ES-I3 (cell line): Measurements from ENCODE around the gene TSHZ1.

ENCODE experiments used
- H3K36me3 ChIP-seq: 2 replicates; pipeline ENCODE4 v1.6.1; 2013; ENCODE audit warnings: mild to moderate bottlenecking, low read length, control low read depth, moderate library complexity; ENCODE audit not compliant: insufficient read depth
- H3K4me1 ChIP-seq: 2 replicates; pipeline ENCODE4 v1.6.1; 2013; ENCODE audit warnings: mild to moderate bottlenecking, control low read depth, low read length; ENCODE audit not compliant: insufficient read depth
- H3K9ac ChIP-seq: 2 replicates; pipeline ENCODE4 v1.6.1; 2013; ENCODE audit warnings: low read depth, mild to moderate bottlenecking, low read length, moderate library complexity
- H3K9me3 ChIP-seq: 2 replicates; pipeline ENCODE4 v1.6.1; 2013; ENCODE audit warnings: mild to moderate bottlenecking, low read length, moderate library complexity; ENCODE audit not compliant: control insufficient read depth, insufficient read depth

TSHZ1 gene

DNA sequence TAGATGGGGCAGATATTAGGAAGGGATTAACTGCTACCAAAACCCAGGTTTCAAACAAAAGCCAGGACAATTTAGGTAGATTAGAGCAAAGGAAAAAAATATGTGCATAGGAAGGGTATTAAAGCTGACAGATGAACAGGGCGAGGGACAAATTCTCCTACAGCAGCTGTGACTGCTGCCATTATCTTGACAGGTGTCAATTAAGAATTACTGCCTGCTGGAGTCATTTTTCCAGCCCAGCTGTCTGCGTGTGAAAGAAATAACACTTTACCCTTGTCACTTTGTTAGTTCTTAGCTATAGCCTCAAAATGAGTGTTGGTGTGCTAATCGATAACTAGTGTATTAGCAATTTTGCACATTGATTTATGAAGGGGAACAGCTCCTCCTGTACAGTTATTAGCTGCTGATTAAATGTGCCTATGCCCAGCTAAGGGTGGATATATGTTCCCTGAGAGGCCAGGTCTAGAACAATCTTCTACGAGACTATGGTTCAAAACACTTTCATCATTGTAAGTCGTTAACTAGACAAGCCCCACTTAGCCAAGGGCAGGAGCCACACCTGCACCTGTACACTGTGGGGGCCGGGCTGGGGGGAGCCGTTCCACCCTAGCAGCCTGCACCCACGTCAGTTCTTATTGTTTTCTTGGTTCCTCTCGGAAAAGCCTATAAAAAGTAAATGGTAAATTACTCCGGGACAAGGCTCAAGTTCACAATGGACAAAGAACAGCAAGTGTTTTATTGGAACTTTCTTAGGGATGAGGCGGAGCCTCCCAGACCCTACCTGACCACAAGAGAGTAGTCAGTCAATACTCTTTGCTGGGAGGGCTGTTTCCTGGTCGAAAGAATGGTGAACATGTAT, 7.7 kb downstream of the TSHZ1 start:
- no peak overlapping the region for H3K9ac ChIP-seq
- no peaks in the 10 kb centered on the region for H3K9me3 ChIP-seq
- no peaks in the 10 kb centered on the region for H3K36me3 ChIP-seq
- H3K4me1 ChIP-seq: peaks cover 6% of the 10 kb centered on the region; the same call in 1 of the 2 replicates

DNA sequence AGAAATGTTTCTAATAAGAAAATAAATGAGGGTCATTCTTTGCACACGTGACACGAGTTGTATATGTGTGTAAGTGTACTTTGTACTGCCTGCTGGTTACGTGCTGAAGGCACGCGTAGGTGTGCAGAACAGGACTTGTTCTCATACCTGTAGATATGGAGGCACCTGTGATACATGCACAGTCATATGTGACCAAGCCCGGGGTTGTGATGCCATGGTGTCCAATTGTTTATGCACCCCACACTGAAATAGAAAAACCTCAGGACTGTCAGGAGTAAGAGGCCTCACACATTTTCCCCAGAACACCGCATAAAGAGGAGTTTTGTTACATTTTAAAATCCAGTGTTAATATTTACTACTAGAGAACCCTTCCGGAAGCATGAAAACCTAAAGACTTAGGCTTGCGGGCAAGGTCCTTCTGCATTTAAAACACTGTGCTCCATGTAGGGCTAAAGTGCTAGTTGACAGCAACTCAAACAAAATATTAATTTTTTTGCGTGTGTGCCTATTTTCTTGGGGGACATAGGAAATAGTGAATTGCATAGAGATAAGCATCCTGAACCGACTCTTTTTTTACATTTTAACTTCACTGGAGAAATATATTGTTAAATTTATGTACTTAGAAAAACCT, 9.3 kb downstream of the TSHZ1 start:
- Histone ChIP-seq H3K36me3 (no peaks in the 10 kb centered on the region), H3K9ac (no peak overlapping the region), H3K4me1 (peaks cover 6% of the 10 kb centered on the region; the same call in 1 of the 2 replicates), H3K9me3 (no peaks in the 10 kb centered on the region)

DNA sequence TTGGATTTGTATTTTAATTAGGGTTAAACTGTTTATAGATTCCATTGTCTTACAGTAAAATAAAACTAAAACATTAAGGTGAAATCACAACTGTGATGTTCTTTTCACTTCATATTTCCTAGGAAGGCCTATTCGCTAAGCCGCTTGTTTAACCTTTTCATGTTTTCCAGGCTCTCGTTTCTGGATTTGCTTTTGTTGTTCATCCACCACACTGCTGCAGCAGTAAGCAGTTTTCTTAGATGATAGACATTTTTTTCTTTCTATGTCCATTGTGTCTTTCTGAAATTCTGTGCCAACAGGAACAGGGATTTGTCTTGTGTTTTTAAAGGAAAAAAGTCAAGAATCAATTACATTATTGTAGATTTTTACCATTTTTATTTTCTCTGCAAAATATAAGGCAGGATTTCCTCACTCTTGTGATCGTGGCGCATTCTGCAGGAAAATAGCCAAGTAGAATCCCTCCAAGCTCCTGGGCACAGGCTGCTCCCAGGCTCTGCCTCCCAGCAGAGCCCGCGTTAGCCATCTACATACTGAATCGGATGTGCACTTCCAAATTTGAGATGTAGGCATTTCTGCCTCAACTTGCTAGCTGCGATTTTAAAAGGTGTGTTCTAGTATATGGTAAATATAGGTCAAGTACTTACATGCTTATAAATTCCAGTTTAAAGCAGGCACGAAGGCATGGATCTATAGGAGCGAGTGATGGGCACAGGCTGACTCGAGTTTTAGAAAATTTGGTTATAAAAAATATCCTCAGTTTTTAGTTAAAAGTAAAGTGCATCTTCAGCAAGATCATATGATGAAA, 10.2 kb downstream of the TSHZ1 start:
- no peaks in the 10 kb centered on the region for H3K36me3 ChIP-seq
- H3K9ac ChIP-seq: no peak overlapping the region
- no peaks in the 10 kb centered on the region for H3K9me3 ChIP-seq
- H3K4me1 ChIP-seq: peaks cover 6% of the 10 kb centered on the region; the same call in 1 of the 2 replicates

DNA sequence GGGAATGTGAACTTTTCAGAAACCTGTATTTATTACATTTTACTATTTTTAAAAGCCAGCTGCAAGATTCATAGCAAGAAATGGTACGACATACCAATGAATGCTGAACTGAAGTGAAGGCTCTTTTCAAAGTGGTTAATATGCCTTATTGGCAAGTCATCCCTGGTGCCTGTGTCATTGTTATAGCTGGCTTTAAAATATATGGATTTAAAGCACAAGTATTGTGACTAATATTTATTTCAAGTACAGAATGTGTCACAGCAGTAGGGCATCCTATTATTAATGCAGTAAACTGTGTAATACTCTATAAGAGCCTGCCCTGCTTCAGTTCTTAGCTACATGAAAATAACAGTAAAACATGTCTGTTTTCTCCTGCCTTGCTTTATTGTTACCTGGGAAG, 10.8 kb downstream of the TSHZ1 start:
- no peaks in the 10 kb centered on the region for H3K9me3 ChIP-seq
- no peaks in the 10 kb centered on the region for H3K36me3 ChIP-seq
- peaks cover 2% of the 10 kb centered on the region; the same call in 1 of the 2 replicates for H3K4me1 ChIP-seq
- no peak overlapping the region for H3K9ac ChIP-seq

DNA sequence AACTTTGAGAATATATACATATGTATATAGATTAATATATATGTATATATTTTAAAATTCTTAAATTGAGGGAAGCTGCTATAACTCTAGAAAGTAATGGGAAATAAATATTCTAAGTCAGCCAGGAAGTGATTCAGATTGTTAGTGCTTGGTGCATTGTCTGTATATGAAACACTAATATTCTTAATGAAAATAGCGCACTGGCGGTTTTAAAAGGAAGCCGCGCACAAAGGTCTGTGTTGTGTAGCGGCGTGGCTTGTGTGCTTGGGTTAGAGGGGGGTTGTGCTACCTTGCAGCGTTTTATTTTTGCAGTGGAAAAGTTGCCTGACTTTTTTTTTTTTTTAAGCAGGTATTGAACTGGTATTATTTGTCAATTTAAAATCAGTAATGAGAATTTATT, 11.3 kb downstream of the TSHZ1 start:
- no peak overlapping the region for H3K9ac ChIP-seq
- H3K36me3 ChIP-seq: no peaks in the 10 kb centered on the region
- no peaks in the 10 kb centered on the region for H3K4me1 ChIP-seq

DNA sequence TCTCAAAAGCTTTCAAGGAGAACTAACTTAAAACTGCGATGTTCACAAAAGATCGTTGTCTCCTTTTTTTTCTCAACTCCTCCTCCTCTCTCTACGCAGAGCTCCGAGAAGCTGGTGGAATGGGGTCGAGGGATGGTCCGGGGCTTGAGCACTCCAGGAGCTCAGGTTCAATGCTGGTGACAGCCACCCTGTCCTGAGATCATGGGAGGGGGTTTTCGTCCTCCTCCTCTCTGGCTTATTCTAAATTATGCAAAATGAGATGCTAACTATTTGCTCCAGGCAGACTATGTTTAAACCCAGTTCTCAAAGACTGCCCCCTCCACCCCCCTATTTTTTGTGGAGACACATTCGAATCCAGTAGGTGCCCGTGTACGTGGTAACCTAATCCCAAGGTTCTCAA, 11.8 kb downstream of the TSHZ1 start:
- Histone ChIP-seq H3K9me3 (no peaks in the 10 kb centered on the region), H3K9ac (no peak overlapping the region), H3K4me1 (no peaks in the 10 kb centered on the region), H3K36me3 (no peaks in the 10 kb centered on the region)

More for the DNA sequence above, 11.3 kb downstream of the TSHZ1 start:
- H3K9me3 ChIP-seq: no peaks in the 10 kb centered on the region

DNA sequence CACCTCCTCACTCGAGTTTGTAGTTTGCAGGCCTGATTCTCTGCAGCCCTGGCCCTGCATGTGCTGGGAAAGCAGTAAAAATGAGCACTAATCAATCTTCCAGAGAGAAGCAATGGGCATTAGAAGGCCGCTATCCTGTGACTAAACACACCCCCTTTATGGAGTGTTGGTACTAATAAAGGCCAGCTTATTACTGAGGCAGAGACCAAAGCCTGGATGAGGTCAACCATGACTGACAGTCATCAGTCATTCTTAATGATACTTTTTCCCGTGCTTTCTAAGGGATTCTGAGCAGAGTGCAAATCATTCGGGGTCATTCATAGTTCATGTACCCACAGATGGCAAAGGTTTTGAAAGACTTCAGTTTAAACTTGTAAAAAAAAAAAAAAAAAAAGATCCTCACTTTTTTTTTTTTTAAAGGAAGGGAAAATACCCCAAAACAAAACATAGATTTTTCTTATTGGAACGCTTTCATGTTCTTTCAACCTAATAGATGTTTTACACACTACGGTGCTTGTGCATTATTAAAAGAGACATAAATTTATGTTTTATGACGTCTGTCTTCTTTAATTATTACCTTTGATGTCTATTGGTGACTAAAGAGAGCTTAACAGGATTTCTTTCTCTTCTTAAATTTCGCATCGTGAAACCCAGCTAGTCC, 13.2 kb downstream of the TSHZ1 start:
- H3K36me3 ChIP-seq: no peaks in the 10 kb centered on the region
- no peaks in the 10 kb centered on the region for H3K4me1 ChIP-seq
- H3K9ac ChIP-seq: no peak overlapping the region
- no peaks in the 10 kb centered on the region for H3K9me3 ChIP-seq

DNA sequence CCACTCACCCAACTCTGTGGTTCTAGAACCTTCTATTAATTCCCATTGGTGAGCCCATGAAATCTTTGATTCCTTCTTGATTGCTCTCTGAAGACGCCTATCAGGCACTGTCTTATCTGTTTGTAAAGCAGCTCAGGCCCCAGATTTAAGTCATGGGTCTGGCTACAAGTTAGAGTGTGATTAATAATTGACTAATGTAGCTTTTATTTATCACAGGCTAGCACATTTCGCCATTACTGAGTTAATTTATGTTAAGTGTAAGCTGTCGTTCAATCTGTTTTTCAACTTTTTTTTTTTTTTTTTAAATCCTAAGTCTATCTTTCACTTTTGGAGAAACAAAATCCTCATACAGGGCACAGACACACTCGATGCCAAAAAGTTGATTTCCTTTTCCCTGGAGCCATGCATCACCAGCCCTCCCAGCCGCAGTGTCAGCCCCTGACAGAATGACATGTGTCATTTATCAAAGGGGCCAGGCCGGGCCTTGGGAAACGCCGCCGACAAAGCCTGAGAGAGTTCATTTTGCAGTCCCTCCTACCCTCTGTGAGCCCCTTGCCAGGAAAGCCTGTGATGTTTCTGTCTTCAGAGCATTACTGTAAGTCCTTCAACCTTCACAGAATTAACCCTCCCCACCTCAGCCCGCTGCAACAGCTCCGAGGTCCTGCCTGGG, 15.8 kb downstream of the TSHZ1 start:
- H3K9ac ChIP-seq: no peak overlapping the region
- H3K36me3 ChIP-seq: no peaks in the 10 kb centered on the region
- H3K9me3 ChIP-seq: no peaks in the 10 kb centered on the region
- no peaks in the 10 kb centered on the region for H3K4me1 ChIP-seq

DNA sequence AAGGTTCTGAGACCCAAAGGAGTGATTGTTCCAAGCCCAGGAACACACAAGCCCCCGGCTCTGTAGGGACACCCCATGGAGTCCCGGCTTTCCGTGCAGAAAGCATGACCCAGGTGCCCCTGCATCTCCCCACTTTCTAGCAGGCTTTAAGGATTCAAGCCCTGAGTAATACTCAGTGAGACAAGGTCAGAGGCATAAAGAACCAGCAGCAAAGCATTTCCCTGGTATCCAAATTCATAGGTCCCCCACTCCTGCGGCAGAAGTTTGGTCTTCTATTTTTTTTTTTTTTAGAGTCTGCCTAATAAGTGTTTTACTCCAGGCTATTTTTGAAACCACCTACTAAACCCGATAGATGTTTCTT, 16.3 kb downstream of the TSHZ1 start:
- no peak overlapping the region for H3K9ac ChIP-seq
- H3K4me1 ChIP-seq: no peaks in the 10 kb centered on the region
- no peaks in the 10 kb centered on the region for H3K9me3 ChIP-seq
- H3K36me3 ChIP-seq: no peaks in the 10 kb centered on the region

DNA sequence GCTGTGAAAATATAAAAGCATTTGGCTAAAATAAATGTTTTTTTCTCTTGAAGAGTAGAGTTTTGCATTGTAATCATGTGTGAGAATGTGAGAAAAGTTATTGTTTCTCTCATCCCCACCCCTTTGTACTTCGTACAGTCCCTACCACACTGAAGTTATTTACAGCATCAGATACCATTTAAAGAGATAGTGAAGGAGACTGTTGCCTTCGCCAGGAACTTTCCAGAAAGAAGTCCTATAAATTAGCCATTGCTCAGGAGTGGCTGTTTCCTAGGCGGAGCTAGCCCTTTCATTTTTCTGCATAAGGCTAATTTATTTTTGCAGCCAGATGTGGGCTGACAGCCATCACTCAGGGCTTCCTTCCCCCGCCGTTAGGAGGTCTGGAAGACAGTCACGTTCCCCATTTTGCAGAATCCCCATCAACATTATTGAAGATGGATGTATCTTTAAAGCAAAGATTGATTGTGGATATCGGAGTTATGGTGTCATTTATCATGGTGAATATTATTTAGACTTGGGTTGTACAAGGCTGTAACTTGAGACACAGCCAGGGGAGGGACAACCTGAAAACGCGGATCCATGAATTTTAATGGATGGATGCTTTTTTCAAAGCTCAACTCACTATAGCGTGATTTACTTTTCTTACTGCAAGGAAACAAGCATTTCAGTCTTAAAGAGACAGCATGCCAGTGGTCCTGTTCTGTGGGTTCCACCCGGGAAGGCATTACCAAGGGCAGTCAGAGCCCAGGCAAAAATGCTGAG, 17.1 kb downstream of the TSHZ1 start:
- Histone ChIP-seq H3K36me3 (no peaks in the 10 kb centered on the region), H3K4me1 (no peaks in the 10 kb centered on the region), H3K9me3 (no peaks in the 10 kb centered on the region), H3K9ac (no peak overlapping the region)

DNA sequence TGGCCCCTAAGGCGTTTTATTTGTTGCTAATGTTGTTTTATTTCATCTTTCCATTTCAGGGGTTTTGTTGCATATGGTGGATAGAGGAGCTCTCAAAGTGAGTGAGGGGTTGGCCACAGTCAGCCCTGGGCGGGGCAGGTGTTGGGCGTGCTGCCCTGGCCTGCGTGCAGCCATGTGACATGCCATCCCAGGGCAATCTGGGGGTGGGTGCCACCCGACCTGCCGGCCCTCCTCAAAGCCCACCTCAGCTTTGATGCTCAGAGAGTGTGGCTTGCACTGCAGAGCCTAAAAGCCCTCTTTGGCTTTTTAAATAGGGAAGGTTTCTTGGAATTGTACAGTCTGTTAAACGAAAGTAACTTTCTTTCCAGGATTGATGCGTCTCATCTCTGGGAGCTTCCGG, 18.4 kb downstream of the TSHZ1 start:
- H3K9ac ChIP-seq: no peak overlapping the region
- no peaks in the 10 kb centered on the region for H3K4me1 ChIP-seq
- no peaks in the 10 kb centered on the region for H3K36me3 ChIP-seq
- H3K9me3 ChIP-seq: no peaks in the 10 kb centered on the region

DNA sequence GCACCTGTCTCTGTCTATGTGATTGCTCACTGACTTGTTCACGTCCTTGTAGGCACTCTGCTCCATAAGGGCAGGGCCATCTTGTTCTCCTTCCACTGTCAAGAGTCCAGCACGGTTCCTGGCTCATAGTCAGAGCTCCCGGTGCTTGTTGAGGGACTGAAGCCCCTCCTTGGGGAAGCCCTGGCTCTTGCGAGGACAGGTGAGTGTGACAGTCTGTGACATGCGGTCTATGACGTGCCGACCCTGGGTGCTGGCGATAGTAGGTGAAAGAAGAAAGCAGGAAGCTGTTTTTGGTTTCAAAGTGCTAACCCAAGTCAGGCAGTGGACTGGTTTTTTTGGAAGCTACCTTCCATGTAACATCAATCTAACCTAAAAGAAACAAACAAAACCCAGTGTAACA, 18.8 kb downstream of the TSHZ1 start:
- Histone ChIP-seq H3K4me1 (no peaks in the 10 kb centered on the region), H3K36me3 (no peaks in the 10 kb centered on the region), H3K9ac (no peak overlapping the region), H3K9me3 (no peaks in the 10 kb centered on the region)
